PC-3 (cell line): ENCODE results near the gene GREM1. TPM values are rescaled to one million over a fixed set of nuclear protein-coding genes. Genes with fewer than 3 reads are reported as not detected.

Experiments
- ATAC-seq: fragments of 200-7000 bp; cut with Tn5 transposase; 2 replicates; pipeline ENCODE4 v1.9.1; 2020; ENCODE audit warnings: mild to moderate bottlenecking, moderate library complexity
- BruUV-seq: library from RNA; stranded (reverse); fragments of 400-500 nt; replicated peaks from 2 replicates; lab custom pipeline; 2021; lab: Mats Ljungman, UMichigan
- CTCF ChIA-PET: fragments of 300-600 bp; sonication (Branson Sonifier 250); formaldehyde crosslinking; loops from one replicate; lab custom pipeline; 2022; ENCODE audit warnings: antibody characterized with exemption; lab: Charles Lee
- POLR2A ChIA-PET: fragments of 300-600 bp; sonication (Branson Sonifier 250); formaldehyde crosslinking; loops from one replicate; lab custom pipeline; 2022; ENCODE audit warnings: antibody characterized with exemption; ENCODE audit not compliant: unreplicated experiment; lab: Charles Lee
- DNase-seq: peaks from one replicate; pipeline ENCODE4 v3.0.0-alpha.2; 2015
- H2AFZ ChIP-seq: fragments of 300-600 bp; sonication (generic); 2 replicates; pipeline ENCODE4 v1.6.0; 2016; ENCODE audit warnings: antibody characterized with exemption, low read length
- H3F3A ChIP-seq: fragments of 300-600 bp; sonication (generic); one replicate; pipeline ENCODE4 v1.6.0; 2017; ENCODE audit warnings: antibody characterized with exemption, low read length, control low read depth, mild to moderate bottlenecking; ENCODE audit not compliant: unreplicated experiment
- H3K27ac ChIP-seq: fragments of 300-600 bp; sonication (generic); 2 replicates; pipeline ENCODE4 v1.5.1; 2016; ENCODE audit warnings: mild to moderate bottlenecking, low read length
- H3K27me3 ChIP-seq: fragments of 300-600 bp; sonication (generic); 2 replicates; pipeline ENCODE4 v1.6.1; 2016; ENCODE audit warnings: low read length, mixed read lengths
- H3K36me3 ChIP-seq: fragments of 300-600 bp; sonication (generic); 2 replicates; pipeline ENCODE4 v1.6.1; 2016; ENCODE audit warnings: low read depth, mixed run types, low read length, mixed read lengths
- H3K4me1 ChIP-seq: fragments of 300-600 bp; sonication (generic); 2 replicates; pipeline ENCODE4 v1.5.1; 2016; ENCODE audit warnings: low read length; ENCODE audit not compliant: insufficient read depth
- H3K4me2 ChIP-seq: fragments of 300-600 bp; sonication (generic); 2 replicates; pipeline ENCODE4 v1.6.0; 2016; ENCODE audit warnings: low read length
- H3K4me3 ChIP-seq: fragments of 300-600 bp; sonication (generic); 2 replicates; pipeline ENCODE4 v1.5.1; 2016; ENCODE audit warnings: mild to moderate bottlenecking, low read length, mixed read lengths
- H3K79me2 ChIP-seq: fragments of 300-600 bp; sonication (generic); 2 replicates; pipeline ENCODE4 v1.6.1; 2017; ENCODE audit warnings: low read length, mixed read lengths
- H3K9ac ChIP-seq: fragments of 300-600 bp; sonication (generic); 2 replicates; pipeline ENCODE4 v1.6.0; 2016; ENCODE audit warnings: mild to moderate bottlenecking, low read length
- H3K9me2 ChIP-seq: fragments of 300-600 bp; sonication (generic); replicated peaks from 2 replicates; pipeline ENCODE4 v1.6.1; 2016; ENCODE audit warnings: mixed run types, low read length, mixed read lengths
- H3K9me3 ChIP-seq: fragments of 300-600 bp; sonication (generic); 2 replicates; pipeline ENCODE4 v1.6.1; 2016; ENCODE audit warnings: low read length, mixed read lengths
- H4K20me1 ChIP-seq: fragments of 300-600 bp; sonication (generic); 2 replicates; pipeline ENCODE4 v1.6.1; 2016; ENCODE audit warnings: low read length, mixed read lengths
- CTCF ChIP-seq: fragments of 300-600 bp; sonication (generic); conservative IDR thresholded peaks from 2 replicates; pipeline ENCODE4 v1.5.1; 2017; ENCODE audit warnings: antibody characterized with exemption, low read depth, mild to moderate bottlenecking, low read length
- EZH2 ChIP-seq: fragments of 300-600 bp; sonication (generic); IDR thresholded peaks from one replicate; pipeline ENCODE4 v1.6.1; 2017; ENCODE audit warnings: antibody characterized with exemption, mild to moderate bottlenecking, low read length; ENCODE audit not compliant: unreplicated experiment
- EZH2phosphoT487 ChIP-seq: fragments of 300-600 bp; sonication (generic); IDR thresholded peaks from 2 replicates; pipeline ENCODE4 v1.6.1; 2018; ENCODE audit warnings: mild to moderate bottlenecking, antibody characterized with exemption, low read length, borderline replicate concordance
- intact Hi-C: fragments of 100-400 bp; cut with micrococcal nuclease; formaldehyde crosslinking; loops from 2 replicates; pipeline ENCODE4 v1.9.0; 2023
- total RNA-seq: library from RNA; depleted of rRNA; stranded (reverse); fragments of >200 nt; gene quantifications from 2 replicates; pipeline ENCODE4 v1.2.3, GENCODE V29; 2014

The GREM1 gene
- total RNA-seq, 1 experiment from 2014 or later = 1.6 TPM

- no peaks in the 10 kb centered on the region for H4K20me1 ChIP-seq
- H3K9ac ChIP-seq = no peak overlapping the region
- ChIA-PET POLR2A (no interaction called here), CTCF (no interaction called here)
- H3K4me2 ChIP-seq = no peak overlapping the region
- H3K9me3 ChIP-seq = no peaks in the 10 kb centered on the region
- no peaks in the 10 kb centered on the region for H3K79me2 ChIP-seq
- no peaks in the 10 kb centered on the region for H3K27me3 ChIP-seq
- DNase-seq (no peak), ATAC-seq (no peak)
- BruUV-seq = no TSS peak
- 0 out of 2 replicates have a peak overlapping the region, but pooled peaks have one; percentile 6 for H3K27ac ChIP-seq
- intact Hi-C loops = loop anchor here (1.0 to 5.0 kb wide), 3 partner anchors 42 to 95 kb away; no protein-coding TSS in a partner anchor
- H2AFZ ChIP-seq = no peak overlapping the region
- peaks cover 12% of the 10 kb centered on the region; the same call in 1 of the 2 replicates for H3K4me1 ChIP-seq
- no peak overlapping the region for H3K4me3 ChIP-seq
- no peaks in the 10 kb centered on the region for H3K9me2 ChIP-seq
- no peaks in the 10 kb centered on the region for H3K36me3 ChIP-seq
- no peak for TF ChIP-seq EZH2
- no peak for TF ChIP-seq CTCF
- no peak for TF ChIP-seq EZH2phosphoT487
- H3F3A ChIP-seq = no peaks in the 10 kb centered on the region
These were observed 14.9 kb downstream of the GREM1 start for GRCh38 chr15:32732574-32733157.

- no peak overlapping the region for H3K4me3 ChIP-seq
- intact Hi-C loops = loop anchor here (1.0 to 5.0 kb wide), 3 partner anchors 41 to 94 kb away; no protein-coding TSS in a partner anchor
- H3F3A ChIP-seq = no peaks in the 10 kb centered on the region
- peak overlapping the region; percentile 6; the same call in 1 of the 2 replicates for H3K27ac ChIP-seq
- peaks cover 12% of the 10 kb centered on the region; the same call in 1 of the 2 replicates for H3K4me1 ChIP-seq
- ChIA-PET CTCF (no interaction called here), POLR2A (no interaction called here)
- no peak overlapping the region for H3K9ac ChIP-seq
- H4K20me1 ChIP-seq = no peaks in the 10 kb centered on the region
- no TSS peak for BruUV-seq
- H3K9me2 ChIP-seq = no peaks in the 10 kb centered on the region
- H2AFZ ChIP-seq = no peak overlapping the region
- no peak; the same call in 1 of the 2 replicates for ATAC-seq
- no peak for DNase-seq
- H3K4me2 ChIP-seq = no peak overlapping the region
- H3K9me3 ChIP-seq = no peaks in the 10 kb centered on the region
- no peaks in the 10 kb centered on the region for H3K36me3 ChIP-seq
- no peaks in the 10 kb centered on the region for H3K27me3 ChIP-seq
- TF ChIP-seq CTCF = no peak
- H3K79me2 ChIP-seq = no peaks in the 10 kb centered on the region
These were observed 15.5 kb downstream of the GREM1 start for GRCh38 chr15:32733281-32733680.

- Histone ChIP-seq H3F3A (no peaks in the 10 kb centered on the region), H3K27ac (no peak overlapping the region), H3K9me3 (no peaks in the 10 kb centered on the region), H3K36me3 (no peaks in the 10 kb centered on the region), H3K4me3 (no peak overlapping the region), H2AFZ (no peak overlapping the region), H3K27me3 (no peaks in the 10 kb centered on the region), H4K20me1 (no peaks in the 10 kb centered on the region), H3K9me2 (no peaks in the 10 kb centered on the region), H3K79me2 (no peaks in the 10 kb centered on the region), H3K4me1 (peaks cover 12% of the 10 kb centered on the region; the same call in 1 of the 2 replicates), H3K9ac (no peak overlapping the region), H3K4me2 (no peak overlapping the region)
- ATAC-seq = no peak; the same call in 1 of the 2 replicates
- ChIA-PET POLR2A (interaction anchor here (0.7 kb wide), 1 partner anchor 36 kb away, joined by 10 read pairs; no protein-coding TSS in a partner anchor), CTCF (no interaction called here)
- TF ChIP-seq CTCF = no peak
- no peak for TF ChIP-seq EZH2
- TF ChIP-seq EZH2phosphoT487 = no peak
- DNase-seq = no peak
- intact Hi-C loops = no loop called here
- no TSS peak for BruUV-seq
These were observed 18.3 kb downstream of the GREM1 start for GRCh38 chr15:32735989-32736700.
